CD14-positive monocyte (primary cell): ENCODE measurements around the gene ZC3H15. TPM values are rescaled to one million over a fixed set of nuclear protein-coding genes. Genes with fewer than 3 reads are reported as not detected.

Experiments
- DNase-seq, 3 donors: peaks; one replicate each; pipeline ENCODE4 v3.0.0-alpha.2; 2011 to 2022
- H2AFZ ChIP-seq: 2 replicates; pipeline ENCODE4 v1.6.0; 2012; ENCODE audit warnings: mild to moderate bottlenecking, low read depth, low read length, inconsistent platforms; ENCODE audit not compliant: insufficient read depth, poor library complexity, severe bottlenecking
- H3K27ac ChIP-seq, 2 donors: 1 replicate in 1 of 2; 2 replicates in 1 of 2; pipeline ENCODE4 v1.5.1; 2012 to 2013; ENCODE audit warnings: low read length in 2 of 2, control low read depth in 1 of 2, inconsistent platforms in 1 of 2, low read depth in 1 of 2, mild to moderate bottlenecking in 1 of 2
- H3K27me3 ChIP-seq, 2 donors: one replicate each; pipeline versions ENCODE4 v1.6.0 to v1.6.1; 2011 to 2013; ENCODE audit warnings: low read length in 2 of 2; ENCODE audit not compliant: control insufficient read depth in 2 of 2, insufficient read depth in 2 of 2
- H3K36me3 ChIP-seq, 2 donors: replicated peaks in 1 of 2; 1 replicate in 1 of 2; 2 replicates in 1 of 2; pipeline versions ENCODE4 v1.5.1 to v1.6.1; 2012 to 2013; ENCODE audit warnings: low read length in 2 of 2, control low read depth in 1 of 2, inconsistent platforms in 1 of 2, mild to moderate bottlenecking in 1 of 2; ENCODE audit not compliant: insufficient read depth in 2 of 2, control insufficient read depth in 1 of 2
- H3K4me1 ChIP-seq, 2 donors: 1 replicate in 1 of 2; 2 replicates in 1 of 2; pipeline versions ENCODE4 v1.5.1 to v1.6.1; 2012 to 2013; ENCODE audit warnings: low read length in 2 of 2, control low read depth in 1 of 2, inconsistent platforms in 1 of 2, mild to moderate bottlenecking in 1 of 2, moderate library complexity in 1 of 2; ENCODE audit not compliant: insufficient read depth in 2 of 2, control insufficient read depth in 1 of 2
- H3K4me2 ChIP-seq: replicated peaks from 2 replicates; pipeline ENCODE3; 2012; ENCODE audit warnings: low read length, moderate library complexity, mild to moderate bottlenecking; ENCODE audit not compliant: poor library complexity, severe bottlenecking; ENCODE audit errors: extremely low read depth
- H3K4me3 ChIP-seq, 3 experiments: fragments of 200-600 bp in 1 of 3; sonication (generic) in 1 of 3; replicated peaks in 1 of 3; 1 replicate in 2 of 3; 2 replicates in 1 of 3; pipeline ENCODE4 v1.5.1; 2011 to 2013; ENCODE audit warnings: low read length in 3 of 3, mild to moderate bottlenecking in 3 of 3, control low read depth in 2 of 3, low read depth in 2 of 3, inconsistent platforms in 1 of 3, moderate library complexity in 1 of 3
- H3K79me2 ChIP-seq: 2 replicates; pipeline ENCODE4 v1.6.0; 2012; ENCODE audit warnings: mild to moderate bottlenecking, control low read depth, inconsistent platforms, low read length, moderate library complexity; ENCODE audit not compliant: insufficient read depth
- H3K9ac ChIP-seq: 2 replicates; pipeline ENCODE4 v1.6.0; 2017; ENCODE audit warnings: low read length, mild to moderate bottlenecking; ENCODE audit not compliant: insufficient read depth, poor library complexity, severe bottlenecking
- H3K9me3 ChIP-seq, 2 donors: replicated peaks in 1 of 2; 1 replicate in 1 of 2; 2 replicates in 1 of 2; pipeline versions ENCODE4 v1.5.1 to v1.6.1; 2012 to 2013; ENCODE audit warnings: low read length in 2 of 2, control low read depth in 1 of 2; ENCODE audit not compliant: control insufficient read depth in 1 of 2, insufficient read depth in 1 of 2
- H4K20me1 ChIP-seq: 2 replicates; pipeline ENCODE4 v1.6.0; 2012; ENCODE audit warnings: mild to moderate bottlenecking, low read length, control low read depth, moderate library complexity; ENCODE audit not compliant: insufficient read depth
- H3K27ac Mint-ChIP-seq, 7 donors: one replicate each; pipeline ENCODE4 v1.8.0; 2020; ENCODE audit warnings: mild to moderate bottlenecking in 7 of 7, mixed read lengths in 7 of 7, moderate library complexity in 6 of 7, inconsistent platforms in 2 of 7
- H3K27me3 Mint-ChIP-seq, 3 donors: one replicate each; pipeline ENCODE4 v1.8.0; 2021 to 2022; ENCODE audit warnings: low read depth in 3 of 3, mild to moderate bottlenecking in 3 of 3, mixed read lengths in 3 of 3, moderate library complexity in 3 of 3, inconsistent platforms in 1 of 3
- H3K36me3 Mint-ChIP-seq, 2 donors: one replicate each; pipeline ENCODE4 v1.8.0; 2020; ENCODE audit warnings: mixed read lengths in 2 of 2, inconsistent platforms in 1 of 2, mild to moderate bottlenecking in 1 of 2
- H3K4me1 Mint-ChIP-seq: one replicate; pipeline ENCODE4 v1.8.0; 2020; ENCODE audit warnings: mild to moderate bottlenecking, mixed read lengths
- H3K4me3 Mint-ChIP-seq, 2 donors: one replicate each; pipeline ENCODE4 v1.8.0; 2020; ENCODE audit warnings: mild to moderate bottlenecking in 2 of 2, mixed read lengths in 2 of 2, moderate library complexity in 1 of 2
- H3K9me3 Mint-ChIP-seq, 7 donors: one replicate each; pipeline ENCODE4 v1.8.0; 2020 to 2022; ENCODE audit warnings: mixed read lengths in 7 of 7, mild to moderate bottlenecking in 6 of 7, moderate library complexity in 6 of 7, inconsistent platforms in 2 of 7
- WGBS: methylation state at CpG from one replicate; pipeline ENCODE4 v1.1.5; 2013; ENCODE audit warnings: missing lambda C conversion rate; ENCODE audit not compliant: insufficient coverage; 5-methylcytosine and 5-hydroxymethylcytosine counted together
- intact Hi-C, 2 donors: fragments of 100-400 bp; cut with micrococcal nuclease; formaldehyde crosslinking; loops; one replicate each; pipeline versions ENCODE4 v1.15.0 to v1.15.1; 2023
- polyA plus RNA-seq, 3 donors: library from polyadenylated mRNA; depleted of rRNA in 1 of 3; unstranded in 2 of 3; stranded (reverse) in 1 of 3; fragments of 300-500 nt in 2 of 3; fragments of >200 nt in 1 of 3; fragmentation: Illumina TruSeq in 2 of 3; gene quantifications; 1 replicate in 2 of 3; 2 replicates in 1 of 3; pipeline ENCODE4 v1.2.3, GENCODE V29; 2012 to 2021
- TF ChIP-seq, protein P1 (sequence below): fragments of 200-600 bp; IDR thresholded peaks from one replicate; pipeline ENCODE4 v1.8.0; 2022; ENCODE audit warnings: antibody characterized with exemption, mild to moderate bottlenecking

ZC3H15 gene
- polyA plus RNA-seq, 3 donors = 39.4 to 52.8 (median 40.6) TPM

GRCh38 chr2:186460465-186460864 is 25.6 kb upstream of the ZC3H15 start:
- Histone ChIP-seq H2AFZ (no peak overlapping the region), H3K4me2 (no peak overlapping the region), H3K27me3 (no peaks in the 10 kb centered on the region), H4K20me1 (no peaks in the 10 kb centered on the region), H3K4me1 (no peaks in the 10 kb centered on the region), H3K27ac (no peak overlapping the region), H3K9me3 (no peaks in the 10 kb centered on the region), H3K79me2 (no peaks in the 10 kb centered on the region), H3K36me3 (no peaks in the 10 kb centered on the region), H3K4me3 (no peak overlapping the region), H3K9ac (no peak overlapping the region)
- Mint-ChIP-seq H3K36me3 (peaks cover 2% of the 10 kb centered on the region in 2 donors), H3K4me3 (no peak overlapping the region), H3K27ac (no peak overlapping the region), H3K9me3 (peaks cover 0 to 2% (median 0%) of the 10 kb centered on the region in 7 donors), H3K4me1 (no peaks in the 10 kb centered on the region), H3K27me3 (no peaks in the 10 kb centered on the region)
- WGBS = no CpG with 5 or more reads among the region's 1 CpG
- no peak for DNase-seq
- intact Hi-C loops = no loop called here
- TF ChIP-seq, protein P1, sequence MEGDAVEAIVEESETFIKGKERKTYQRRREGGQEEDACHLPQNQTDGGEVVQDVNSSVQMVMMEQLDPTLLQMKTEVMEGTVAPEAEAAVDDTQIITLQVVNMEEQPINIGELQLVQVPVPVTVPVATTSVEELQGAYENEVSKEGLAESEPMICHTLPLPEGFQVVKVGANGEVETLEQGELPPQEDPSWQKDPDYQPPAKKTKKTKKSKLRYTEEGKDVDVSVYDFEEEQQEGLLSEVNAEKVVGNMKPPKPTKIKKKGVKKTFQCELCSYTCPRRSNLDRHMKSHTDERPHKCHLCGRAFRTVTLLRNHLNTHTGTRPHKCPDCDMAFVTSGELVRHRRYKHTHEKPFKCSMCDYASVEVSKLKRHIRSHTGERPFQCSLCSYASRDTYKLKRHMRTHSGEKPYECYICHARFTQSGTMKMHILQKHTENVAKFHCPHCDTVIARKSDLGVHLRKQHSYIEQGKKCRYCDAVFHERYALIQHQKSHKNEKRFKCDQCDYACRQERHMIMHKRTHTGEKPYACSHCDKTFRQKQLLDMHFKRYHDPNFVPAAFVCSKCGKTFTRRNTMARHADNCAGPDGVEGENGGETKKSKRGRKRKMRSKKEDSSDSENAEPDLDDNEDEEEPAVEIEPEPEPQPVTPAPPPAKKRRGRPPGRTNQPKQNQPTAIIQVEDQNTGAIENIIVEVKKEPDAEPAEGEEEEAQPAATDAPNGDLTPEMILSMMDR = peak; percentile 15

- H3K27ac Mint-ChIP-seq = no peak overlapping the region
- Histone ChIP-seq H3K4me3 (no peak overlapping the region), H3K27ac (no peak overlapping the region), H3K79me2 (no peaks in the 10 kb centered on the region), H3K4me2 (no peak overlapping the region), H2AFZ (no peak overlapping the region), H3K9me3 (peaks cover 0 to 3% of the 10 kb centered on the region in 2 donors), H4K20me1 (no peaks in the 10 kb centered on the region), H3K4me1 (no peaks in the 10 kb centered on the region), H3K9ac (no peak overlapping the region), H3K27me3 (no peaks in the 10 kb centered on the region), H3K36me3 (no peaks in the 10 kb centered on the region)
- no peaks in the 10 kb centered on the region for H3K4me1 Mint-ChIP-seq
- no peaks in the 10 kb centered on the region for H3K36me3 Mint-ChIP-seq
- TF ChIP-seq, protein P1 = no peak
- intact Hi-C loops = no loop called here
- no peak for DNase-seq
- H3K27me3 Mint-ChIP-seq = no peaks in the 10 kb centered on the region
- H3K9me3 Mint-ChIP-seq = peaks cover 4 to 13% (median 9%) of the 10 kb centered on the region in 7 donors
- no peak overlapping the region for H3K4me3 Mint-ChIP-seq
These were observed 19.3 kb upstream of the ZC3H15 start for GRCh38 chr2:186466743-186467142.
